T-helper 17 cell (primary cell): Measurements from ENCODE around the gene ANKRD40. TPM values are rescaled to one million over a fixed set of nuclear protein-coding genes. Genes with fewer than 3 reads are reported as not detected.

Experiments used
- ATAC-seq: fragments of 150-1000 bp; cut with Tn5 transposase; 2 replicates; pipeline ENCODE4 v1.10.0; 2021; ENCODE audit warnings: mild to moderate bottlenecking, moderate library complexity
- DNase-seq, 3 donors: peaks; one replicate each; pipeline versions ENCODE4 v3.0.0 to v3.0.0-alpha.2; 2020 to 2021
- H3K9me3 ChIP-seq: one replicate; pipeline ENCODE4 v1.7.0; 2013; ENCODE audit warnings: low read length, mild to moderate bottlenecking; ENCODE audit not compliant: control insufficient read depth, poor library complexity, severe bottlenecking
- H3K27ac Mint-ChIP-seq: one replicate; pipeline ENCODE4 v1.8.0; 2022; ENCODE audit warnings: mild to moderate bottlenecking, moderate library complexity, mixed read lengths
- H3K27me3 Mint-ChIP-seq: one replicate; pipeline ENCODE4 v1.8.0; 2022; ENCODE audit warnings: mixed read lengths
- H3K36me3 Mint-ChIP-seq: one replicate; pipeline ENCODE4 v1.8.0; 2022; ENCODE audit warnings: low read depth, mixed read lengths
- H3K4me1 Mint-ChIP-seq: one replicate; pipeline ENCODE4 v1.8.0; 2022; ENCODE audit warnings: mild to moderate bottlenecking, mixed read lengths
- H3K4me3 Mint-ChIP-seq: one replicate; pipeline ENCODE4 v1.8.0; 2022; ENCODE audit warnings: mild to moderate bottlenecking, moderate library complexity, mixed read lengths
- total RNA-seq, 4 donors: library from RNA in 2 of 4; stranded (reverse) in 2 of 4; gene quantifications; one replicate each; pipeline ENCODE4 v1.2.3 and lab custom pipeline; 2022 to 2026

ANKRD40 gene
- total RNA-seq, 2 donors from 2014 or later, result 24.3 to 25.6 TPM

GRCh38 chr17:50651661-50652060 is 56.1 kb downstream of the ANKRD40 start:
- Mint-ChIP-seq H3K4me3 (no peak overlapping the region), H3K4me1 (no peaks in the 10 kb centered on the region), H3K27me3 (peaks cover 16% of the 10 kb centered on the region), H3K36me3 (peaks cover 5% of the 10 kb centered on the region), H3K27ac (no peak overlapping the region)
- DNase-seq (no peak), ATAC-seq (no peak)
- H3K9me3 ChIP-seq, result no peaks in the 10 kb centered on the region

- Mint-ChIP-seq H3K27ac (no peak overlapping the region), H3K4me3 (no peak overlapping the region), H3K27me3 (peaks cover 16% of the 10 kb centered on the region), H3K36me3 (peaks cover 9% of the 10 kb centered on the region), H3K4me1 (peaks cover 2% of the 10 kb centered on the region)
- DNase-seq, result no peak
- no peak for ATAC-seq
- no peaks in the 10 kb centered on the region for H3K9me3 ChIP-seq
Measured at GRCh38 chr17:50649042-50649908, 58.4 kb downstream of the ANKRD40 start.

- no peak for DNase-seq
Measured at GRCh38 chr17:50647187-50647586, 60.5 kb downstream of the ANKRD40 start.

GRCh38 chr17:50645748-50646682 is 61.7 kb downstream of the ANKRD40 start:
- DNase-seq, result no peak
- no peak overlapping the region for H3K27ac Mint-ChIP-seq
- peaks cover 27% of the 10 kb centered on the region for H3K27me3 Mint-ChIP-seq
- ATAC-seq, result no peak
- no peak overlapping the region for H3K4me3 Mint-ChIP-seq
- H3K4me1 Mint-ChIP-seq, result peaks cover 2% of the 10 kb centered on the region
- peaks cover 11% of the 10 kb centered on the region for H3K36me3 Mint-ChIP-seq
- H3K9me3 ChIP-seq, result no peaks in the 10 kb centered on the region

More at GRCh38 chr17:50647187-50647586, 60.5 kb downstream of the ANKRD40 start:
- Mint-ChIP-seq H3K4me1 (peaks cover 2% of the 10 kb centered on the region), H3K4me3 (no peak overlapping the region), H3K36me3 (peaks cover 9% of the 10 kb centered on the region), H3K27me3 (peaks cover 16% of the 10 kb centered on the region), H3K27ac (no peak overlapping the region)
- ATAC-seq, result no peak
- H3K9me3 ChIP-seq, result no peaks in the 10 kb centered on the region

Other genes starting within 250 kb of the ANKRD40 start
- not detected for gene CHAD, start 239.0 kb downstream of the ANKRD40 start, total RNA-seq
- gene RSAD1, start 229.1 kb downstream of the ANKRD40 start, total RNA-seq, result 10 to 100 TPM; 49.2 to 59.6 TPM
- 1 to 10 TPM; 1.2 to 1.3 TPM for gene MYCBPAP, start 199.5 kb downstream of the ANKRD40 start, total RNA-seq
- not detected for gene EPN3, start 175.2 kb downstream of the ANKRD40 start, total RNA-seq
- 10 to 100 TPM; 11.3 to 16.4 TPM for gene SPATA20, start 160.7 kb downstream of the ANKRD40 start, total RNA-seq
- under 1 TPM; 0.05 to 0.18 TPM for gene CACNA1G, start 147.2 kb downstream of the ANKRD40 start, total RNA-seq
- 10 to 100 TPM in 1 of 2 donors, 1 to 10 TPM in 1; 3.3 to 58.0 TPM for gene ABCC3, start 73.0 kb downstream of the ANKRD40 start, total RNA-seq
- 100 to 1,000 TPM; 129 to 155 TPM for gene LUC7L3, start 11.7 kb upstream of the ANKRD40 start, total RNA-seq
- not detected for gene ANKRD40CL, start 59.6 kb upstream of the ANKRD40 start, total RNA-seq
- not detected for gene WFIKKN2, start 127.7 kb upstream of the ANKRD40 start, total RNA-seq
- gene TOB1, start 158.4 kb upstream of the ANKRD40 start, total RNA-seq, result 100 to 1,000 TPM; 226 to 358 TPM